DND-41 (cell line): ENCODE measurements around the gene PAWR.

ENCODE experiments used
- EZH2 ChIP-seq: IDR thresholded peaks from 3 replicates; pipeline ENCODE4 v1.6.1; 2012; ENCODE audit warnings: borderline replicate concordance, low read depth, mild to moderate bottlenecking, moderate library complexity, low read length, inconsistent platforms; ENCODE audit not compliant: severe bottlenecking
- TF ChIP-seq, protein P1 (sequence below): IDR thresholded peaks from 2 replicates; pipeline ENCODE4 v1.5.1; 2012; ENCODE audit warnings: borderline replicate concordance, low read length, moderate library complexity, mild to moderate bottlenecking; ENCODE audit not compliant: poor library complexity, severe bottlenecking; ENCODE audit errors: extremely low read depth

GRCh38 chr12:79557690-79558315 lies 133.0 kb downstream of the PAWR start:
- TF ChIP-seq, protein P1, sequence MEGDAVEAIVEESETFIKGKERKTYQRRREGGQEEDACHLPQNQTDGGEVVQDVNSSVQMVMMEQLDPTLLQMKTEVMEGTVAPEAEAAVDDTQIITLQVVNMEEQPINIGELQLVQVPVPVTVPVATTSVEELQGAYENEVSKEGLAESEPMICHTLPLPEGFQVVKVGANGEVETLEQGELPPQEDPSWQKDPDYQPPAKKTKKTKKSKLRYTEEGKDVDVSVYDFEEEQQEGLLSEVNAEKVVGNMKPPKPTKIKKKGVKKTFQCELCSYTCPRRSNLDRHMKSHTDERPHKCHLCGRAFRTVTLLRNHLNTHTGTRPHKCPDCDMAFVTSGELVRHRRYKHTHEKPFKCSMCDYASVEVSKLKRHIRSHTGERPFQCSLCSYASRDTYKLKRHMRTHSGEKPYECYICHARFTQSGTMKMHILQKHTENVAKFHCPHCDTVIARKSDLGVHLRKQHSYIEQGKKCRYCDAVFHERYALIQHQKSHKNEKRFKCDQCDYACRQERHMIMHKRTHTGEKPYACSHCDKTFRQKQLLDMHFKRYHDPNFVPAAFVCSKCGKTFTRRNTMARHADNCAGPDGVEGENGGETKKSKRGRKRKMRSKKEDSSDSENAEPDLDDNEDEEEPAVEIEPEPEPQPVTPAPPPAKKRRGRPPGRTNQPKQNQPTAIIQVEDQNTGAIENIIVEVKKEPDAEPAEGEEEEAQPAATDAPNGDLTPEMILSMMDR, result no peak
- TF ChIP-seq EZH2, result no peak
